ENCODE results near the gene ADARB1.

- no peak for TF ChIP-seq POLR2A (IDR thresholded peaks at IDR 0.05; ENCODE audit: low read depth, low read length)
- no peak for TF ChIP-seq POLR2AphosphoS5 (IDR thresholded peaks at IDR 0.05; ENCODE audit: low read depth, low read length)
- TF ChIP-seq TAF1 (IDR thresholded peaks at IDR 0.05; ENCODE audit: borderline replicate concordance, low read depth, low read length), result no peak
Measured at GRCh38 chr21:45234127-45234526, 159.7 kb downstream of the ADARB1 start.

Measured in GM12892 (cell line).